ENCODE results near the gene ADAMTS7.
A peak's percentile ranks its signal among the peaks of the same experiment; 100 is the strongest.
"Not testable (repeated sequence)": the region's sequence is repeated elsewhere in the genome, so short reads cannot be mapped to it uniquely, and the experiment has no call there.

ADAMTS7 gene

GRCh38 chr15:78757636-78757905 is 53.7 kb downstream of the ADAMTS7 start (continued):
- no peak for TF ChIP-seq CREB5 (CRISPR knock-in tag; IDR thresholded peaks at IDR 0.05; ENCODE audit: low read depth)
- no peak for TF ChIP-seq PPARA (CRISPR knock-in tag; IDR thresholded peaks at IDR 0.05; ENCODE audit: borderline replicate concordance)

- not testable (repeated sequence) for ATAC-seq
Measured at GRCh38 chr15:78756781-78757635, 54.3 kb downstream of the ADAMTS7 start.

- peak; percentile 72 for ATAC-seq
Measured at GRCh38 chr15:78755900-78756591, 55.2 kb downstream of the ADAMTS7 start.

- ATAC-seq = not testable (repeated sequence)
Measured at GRCh38 chr15:78754637-78755280, 56.5 kb downstream of the ADAMTS7 start.

GRCh38 chr15:78753751-78754535 is 57.3 kb downstream of the ADAMTS7 start:
- ATAC-seq = not testable (repeated sequence)

GRCh38 chr15:78753359-78753659 is 58.0 kb downstream of the ADAMTS7 start:
- ATAC-seq = not testable (repeated sequence)

- 0 out of 2 replicates have a peak, but pooled peaks have one; percentile 53 for TF ChIP-seq PPARA (CRISPR knock-in tag; IDR thresholded peaks at IDR 0.05; ENCODE audit: borderline replicate concordance)
- no peak for TF ChIP-seq ZNF565 (CRISPR knock-in tag; conservative IDR thresholded peaks at IDR 0.05; ENCODE audit: low read depth)
- TF ChIP-seq RARB (CRISPR knock-in tag; IDR thresholded peaks at IDR 0.05) = no peak
- no peak for TF ChIP-seq PATZ1 (CRISPR knock-in tag; IDR thresholded peaks at IDR 0.05; ENCODE audit: borderline replicate concordance)
- no peak for ATAC-seq
Measured at GRCh38 chr15:78752492-78753358, 58.5 kb downstream of the ADAMTS7 start.

GRCh38 chr15:78751602-78751979 is 59.7 kb downstream of the ADAMTS7 start:
- TF ChIP-seq TOX (CRISPR knock-in tag; IDR thresholded peaks at IDR 0.05; ENCODE audit: borderline replicate concordance) (no peak), OSR1 (CRISPR knock-in tag; IDR thresholded peaks at IDR 0.05) (no peak), CREB5 (CRISPR knock-in tag; IDR thresholded peaks at IDR 0.05; ENCODE audit: low read depth) (no peak), TCF4 (CRISPR knock-in tag; IDR thresholded peaks at IDR 0.05; ENCODE audit: borderline replicate concordance) (no peak)
- no peak for ATAC-seq

GRCh38 chr15:78750974-78751601 is 60.2 kb downstream of the ADAMTS7 start:
- ATAC-seq = peak; percentile 95

All from SK-N-SH treated with all-trans-retinoic acid at 6 μM for 48 hours (cell line).